ENCODE measurements around the gene PRSS23. TPM values are rescaled to one million over a fixed set of nuclear protein-coding genes. Genes with fewer than 3 reads are reported as not detected.

PRSS23 gene
- total RNA-seq, 1 donor from 2014 or later: 79.1 TPM

GRCh38 chr11:86790867-86791849 is 9.2 kb upstream of the PRSS23 start:
- no peak for DNase-seq

GRCh38 chr11:86792150-86792549 is 8.2 kb upstream of the PRSS23 start:
- no peak for DNase-seq

- no peak for DNase-seq
These were observed 7.0 kb upstream of the PRSS23 start for GRCh38 chr11:86793307-86793706.

- DNase-seq: no peak
These were observed 4.8 kb upstream of the PRSS23 start for GRCh38 chr11:86795511-86795910.

GRCh38 chr11:86795949-86796348 is 4.4 kb upstream of the PRSS23 start:
- DNase-seq: peak; percentile 93

GRCh38 chr11:86797133-86797532 is 3.2 kb upstream of the PRSS23 start:
- no peak for DNase-seq

- DNase-seq: peak; percentile 68
These were observed 1.4 kb upstream of the PRSS23 start for GRCh38 chr11:86798988-86799387.

- peak; percentile 36 for DNase-seq
These were observed 664 bp upstream of the PRSS23 start for GRCh38 chr11:86799680-86800075.

- DNase-seq: no peak
These were observed 574 bp downstream of the PRSS23 start for GRCh38 chr11:86800960-86801272.

- DNase-seq: peak; percentile 44
These were observed 1.0 kb downstream of the PRSS23 start for GRCh38 chr11:86801364-86801763.

GRCh38 chr11:86802146-86802545 is 1.8 kb downstream of the PRSS23 start:
- DNase-seq: no peak

GRCh38 chr11:86802601-86803051 is 2.3 kb downstream of the PRSS23 start:
- DNase-seq: peak; percentile 80

- peak; percentile 56 for DNase-seq
These were observed 3.0 kb downstream of the PRSS23 start for GRCh38 chr11:86803136-86804045.

GRCh38 chr11:86804951-86805350 is 4.6 kb downstream of the PRSS23 start:
- DNase-seq: no peak

GRCh38 chr11:86805873-86806310 is 5.5 kb downstream of the PRSS23 start:
- DNase-seq: peak; percentile 35

GRCh38 chr11:86806903-86807302 is 6.6 kb downstream of the PRSS23 start:
- DNase-seq: no peak

- DNase-seq: peak; percentile 26
These were observed 7.0 kb downstream of the PRSS23 start for GRCh38 chr11:86807360-86807759.

GRCh38 chr11:86809561-86809960 is 9.2 kb downstream of the PRSS23 start:
- no peak for DNase-seq

- DNase-seq: no peak
These were observed 9.9 kb downstream of the PRSS23 start for GRCh38 chr11:86810288-86810687.

- DNase-seq: peak; percentile 34
These were observed 11.4 kb downstream of the PRSS23 start for GRCh38 chr11:86811637-86812321.

GRCh38 chr11:86812322-86812670 is 12.0 kb downstream of the PRSS23 start:
- no peak for DNase-seq

- no peak for DNase-seq
These were observed 12.6 kb downstream of the PRSS23 start for GRCh38 chr11:86812981-86813380.

- DNase-seq: no peak
These were observed 14.4 kb downstream of the PRSS23 start for GRCh38 chr11:86814775-86815174.

Data from dermis blood vessel endothelial cell (primary cell).